ENCODE results near the gene LPIN1.

Gene LPIN1

GRCh38 chr2:11866358-11867335 is 120.2 kb downstream of the LPIN1 start:
- DNase-seq (ENCODE audit: low spot score), result peak; percentile 20

GRCh38 chr2:11867926-11868325 is 121.5 kb downstream of the LPIN1 start:
- peak; percentile 32 for DNase-seq (ENCODE audit: low spot score)

- no peak for DNase-seq (ENCODE audit: low spot score)
These were observed 123.1 kb downstream of the LPIN1 start for GRCh38 chr2:11869391-11869991.

- no peak for DNase-seq (ENCODE audit: low spot score)
These were observed 123.6 kb downstream of the LPIN1 start for GRCh38 chr2:11870064-11870463.

- no peak for DNase-seq (ENCODE audit: low spot score)
These were observed 124.2 kb downstream of the LPIN1 start for GRCh38 chr2:11870584-11870983.

GRCh38 chr2:11871421-11871820 is 125.0 kb downstream of the LPIN1 start:
- DNase-seq (ENCODE audit: low spot score), result no peak

- no peak for DNase-seq (ENCODE audit: low spot score)
These were observed 126.0 kb downstream of the LPIN1 start for GRCh38 chr2:11872247-11872947.

GRCh38 chr2:11872948-11873269 is 126.5 kb downstream of the LPIN1 start:
- no peak for DNase-seq (ENCODE audit: low spot score)

- DNase-seq (ENCODE audit: low spot score), result peak; percentile 5
These were observed 127.1 kb downstream of the LPIN1 start for GRCh38 chr2:11873356-11874154.

- DNase-seq (ENCODE audit: low spot score), result peak; percentile 6
These were observed 128.4 kb downstream of the LPIN1 start for GRCh38 chr2:11874861-11875260.

- peak; percentile 0 for DNase-seq (ENCODE audit: low spot score)
These were observed 129.0 kb downstream of the LPIN1 start for GRCh38 chr2:11875481-11875880.

GRCh38 chr2:11876436-11876835 is 130.0 kb downstream of the LPIN1 start:
- peak; percentile 16 for DNase-seq (ENCODE audit: low spot score)

- peak; percentile 9 for DNase-seq (ENCODE audit: low spot score)
These were observed 130.5 kb downstream of the LPIN1 start for GRCh38 chr2:11876889-11877288.

Data from ecto neural progenitor cell (in vitro differentiated cells).